Stimulated activated CD4-positive, alpha-beta T cell treated with anti-CD3 and anti-CD28 coated beads, Interleukin-12 subunit alpha, Interleukin-12 subunit beta, amount 100 ng/mL, for 4 hours (primary cell): Measurements from ENCODE around the gene TDRD6.
"Not testable (repeated sequence)": the region's sequence is repeated elsewhere in the genome, so short reads cannot be mapped to it uniquely, and the experiment has no call there.

Source experiments
- DNase-seq: peaks from one replicate; pipeline ENCODE4 v3.0.0-alpha.2; 2020

TDRD6 gene

GRCh38 chr6:46744159-46744725, 56.6 kb downstream of the TDRD6 start:
- not testable (repeated sequence) for DNase-seq

GRCh38 chr6:46745973-46746372, 58.3 kb downstream of the TDRD6 start:
- no peak for DNase-seq

- no peak for DNase-seq
Measured at GRCh38 chr6:46746696-46747095, 59.0 kb downstream of the TDRD6 start, which contains the start of gene ANKRD66. TSS of gene ANKRD66 (plus strand) at chr6:46746933. CDS start at chr6:46751949, 5,016 bp downstream.

- no peak for DNase-seq
Measured at GRCh38 chr6:46748940-46749503, 61.3 kb downstream of the TDRD6 start.

GRCh38 chr6:46749731-46750130, 62.0 kb downstream of the TDRD6 start:
- no peak for DNase-seq

- DNase-seq = no peak
Measured at GRCh38 chr6:46751658-46752057, 64.0 kb downstream of the TDRD6 start.
